ENCODE data around the gene CDH13.

Gene CDH13

DNA sequence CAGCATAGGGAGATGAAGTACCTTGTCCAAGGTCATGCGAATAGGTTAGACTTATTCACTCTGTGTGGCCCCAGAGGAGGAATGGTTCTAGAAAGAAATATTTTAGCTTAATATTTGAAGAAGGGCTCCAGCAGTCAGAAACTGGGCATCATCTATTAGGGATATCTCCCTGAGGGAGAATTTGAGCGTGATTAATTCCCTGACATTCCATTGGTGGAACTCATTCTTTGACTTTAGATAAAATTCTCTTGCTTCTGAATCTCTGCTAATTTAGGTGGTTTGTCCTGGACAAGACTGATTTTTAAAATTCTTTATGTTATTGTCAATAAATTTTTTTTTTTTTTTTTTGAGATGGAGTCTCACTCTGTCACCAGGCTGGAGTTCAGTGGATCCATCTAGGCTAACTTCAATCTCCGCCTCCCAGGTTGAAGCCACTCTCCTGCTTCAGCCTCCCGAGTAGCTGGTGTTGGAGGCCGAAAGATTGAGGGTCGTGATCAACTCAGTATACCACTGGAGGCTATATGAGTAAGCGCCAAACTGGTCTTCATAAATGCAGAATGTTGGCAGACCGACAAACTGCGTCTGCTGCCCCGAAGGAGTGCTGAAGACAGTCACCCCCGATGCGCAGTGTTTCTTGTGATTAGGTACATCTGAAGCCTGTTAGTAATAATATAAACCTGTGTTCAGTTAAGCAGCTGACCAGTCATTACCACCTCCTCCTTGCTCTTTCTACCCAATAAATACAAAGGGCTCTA lies 913.1 kb downstream of the CDH13 start:
- Mint-ChIP-seq H3K9me3 (no peaks in the 10 kb centered on the region), H3K27me3 (ENCODE audit: low read depth, poor library complexity) (peaks cover 3% of the 10 kb centered on the region), H3K4me3 (no peak overlapping the region), H3K27ac (no peak overlapping the region), H3K36me3 (ENCODE audit: low read depth) (no peaks in the 10 kb centered on the region), H3K4me1 (no peaks in the 10 kb centered on the region)
- no peak for DNase-seq
- TF ChIP-seq CTCF (IDR thresholded peaks at IDR 0.05) = no peak

GRCh38 chr16:83541231-83541630 lies 914.5 kb downstream of the CDH13 start:
- H3K4me3 Mint-ChIP-seq = no peak overlapping the region
- H3K9me3 Mint-ChIP-seq = no peaks in the 10 kb centered on the region
- DNase-seq = no peak
- no peaks in the 10 kb centered on the region for H3K36me3 Mint-ChIP-seq (ENCODE audit: low read depth)
- H3K27ac Mint-ChIP-seq = no peak overlapping the region
- H3K27me3 Mint-ChIP-seq (ENCODE audit: low read depth, poor library complexity) = peaks cover 3% of the 10 kb centered on the region
- TF ChIP-seq CTCF (IDR thresholded peaks at IDR 0.05) = no peak
- H3K4me1 Mint-ChIP-seq = no peaks in the 10 kb centered on the region

- no peaks in the 10 kb centered on the region for H3K36me3 Mint-ChIP-seq (ENCODE audit: low read depth)
- DNase-seq = no peak
- H3K4me3 Mint-ChIP-seq = no peak overlapping the region
- H3K27ac Mint-ChIP-seq = no peak overlapping the region
- no peaks in the 10 kb centered on the region for H3K4me1 Mint-ChIP-seq
- H3K9me3 Mint-ChIP-seq = no peaks in the 10 kb centered on the region
- H3K27me3 Mint-ChIP-seq (ENCODE audit: low read depth, poor library complexity) = peaks cover 3% of the 10 kb centered on the region
- TF ChIP-seq CTCF (IDR thresholded peaks at IDR 0.05) = no peak
These were observed 915.7 kb downstream of the CDH13 start for GRCh38 chr16:83542491-83542890.

DNA sequence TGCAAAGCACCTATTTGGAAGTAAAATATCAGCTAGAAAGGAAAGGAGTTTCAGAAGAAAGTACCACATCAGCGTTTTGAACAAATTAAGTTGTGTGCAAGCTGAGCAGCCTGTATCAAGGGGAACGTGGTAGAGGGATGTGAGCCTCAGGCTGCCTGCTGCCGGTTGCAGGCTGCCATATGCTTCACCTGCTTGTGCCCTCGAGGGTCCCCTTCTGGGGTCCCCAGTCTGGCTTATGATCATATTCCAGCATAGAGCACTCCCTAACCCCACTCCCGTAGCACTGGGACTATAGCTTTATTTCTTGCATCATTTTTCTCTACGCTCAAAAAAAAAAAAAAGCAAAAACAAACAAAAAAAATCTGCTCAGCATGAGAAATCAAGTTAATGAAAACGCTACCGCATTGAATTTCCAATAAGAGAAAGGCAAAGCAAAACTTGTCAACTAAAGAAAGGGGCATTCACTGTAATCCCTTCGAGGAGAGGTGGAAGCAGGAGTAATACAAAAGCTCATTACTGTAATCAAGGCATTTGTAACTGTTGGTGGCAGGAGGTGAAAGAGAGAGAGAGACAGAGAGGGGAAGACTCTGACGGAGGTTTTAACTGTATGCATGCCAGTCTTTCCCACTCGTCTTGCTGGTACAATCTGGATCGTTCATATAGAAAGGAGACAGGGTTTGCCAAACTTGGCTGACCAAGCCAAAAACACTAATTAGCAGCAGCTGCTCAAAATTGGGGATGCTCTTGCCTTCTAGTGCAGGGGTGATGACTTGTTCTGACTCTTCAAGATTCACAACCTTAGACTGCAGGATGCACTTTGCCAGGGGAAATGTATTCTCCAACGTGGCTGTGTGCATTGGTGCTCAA lies 922.8 kb downstream of the CDH13 start:
- Mint-ChIP-seq H3K27me3 (ENCODE audit: low read depth, poor library complexity) (peaks cover 9% of the 10 kb centered on the region), H3K4me1 (no peaks in the 10 kb centered on the region), H3K9me3 (no peaks in the 10 kb centered on the region), H3K27ac (no peak overlapping the region), H3K36me3 (ENCODE audit: low read depth) (no peaks in the 10 kb centered on the region), H3K4me3 (no peak overlapping the region)
- no peak for DNase-seq
- no peak for TF ChIP-seq CTCF (IDR thresholded peaks at IDR 0.05)

- DNase-seq = no peak
These were observed 923.4 kb downstream of the CDH13 start for GRCh38 chr16:83550183-83550569.

More at GRCh38 chr16:83550183-83550569, 923.4 kb downstream of the CDH13 start:
- no peaks in the 10 kb centered on the region for H3K4me1 Mint-ChIP-seq
- peaks cover 9% of the 10 kb centered on the region for H3K27me3 Mint-ChIP-seq (ENCODE audit: low read depth, poor library complexity)
- H3K4me3 Mint-ChIP-seq = no peak overlapping the region
- H3K36me3 Mint-ChIP-seq (ENCODE audit: low read depth) = no peaks in the 10 kb centered on the region
- H3K27ac Mint-ChIP-seq = no peak overlapping the region
- H3K9me3 Mint-ChIP-seq = no peaks in the 10 kb centered on the region
- TF ChIP-seq CTCF (IDR thresholded peaks at IDR 0.05) = no peak

Data from nephron progenitor cell (in vitro differentiated cells).